PC-9 (cell line): ENCODE data around the gene CDA.

Experiments used
- EZH2 ChIP-seq: fragments of 200-600 bp; sonication (generic); IDR thresholded peaks from 2 replicates; pipeline ENCODE4 v1.8.0; 2017; ENCODE audit warnings: antibody characterized with exemption, low read depth
- TF ChIP-seq, protein P1 (sequence below): fragments of 200-600 bp; sonication (generic); conservative IDR thresholded peaks from 2 replicates; pipeline ENCODE4 v1.6.1; 2017; ENCODE audit warnings: mixed run types, antibody characterized with exemption, mild to moderate bottlenecking, moderate library complexity

DNA sequence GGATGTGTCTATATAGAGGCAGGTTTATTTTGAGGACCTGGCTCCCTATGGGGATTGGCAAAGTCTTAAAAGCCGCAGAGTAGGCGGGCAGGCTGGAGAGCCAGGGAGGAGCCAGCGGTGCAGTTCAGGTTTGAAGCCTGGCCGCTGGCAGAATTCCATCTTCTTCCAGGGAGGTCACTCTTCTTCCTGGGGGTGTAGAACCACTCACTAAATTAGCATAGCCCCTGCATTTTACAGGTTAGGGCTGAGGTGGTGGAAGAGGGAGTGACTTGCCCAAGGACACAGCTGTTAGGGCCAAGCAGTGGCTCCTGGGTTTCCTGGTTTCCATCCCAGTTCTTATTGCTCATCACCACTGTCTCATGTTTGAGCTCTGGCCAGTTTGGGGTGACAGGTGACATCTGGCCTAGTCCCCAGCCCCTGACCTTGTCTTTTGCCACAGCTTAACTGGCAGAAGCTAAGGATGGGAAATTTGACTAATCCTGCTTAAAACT lies 45.7 kb downstream of the CDA start:
- TF ChIP-seq EZH2: no peak
- TF ChIP-seq, protein P1, sequence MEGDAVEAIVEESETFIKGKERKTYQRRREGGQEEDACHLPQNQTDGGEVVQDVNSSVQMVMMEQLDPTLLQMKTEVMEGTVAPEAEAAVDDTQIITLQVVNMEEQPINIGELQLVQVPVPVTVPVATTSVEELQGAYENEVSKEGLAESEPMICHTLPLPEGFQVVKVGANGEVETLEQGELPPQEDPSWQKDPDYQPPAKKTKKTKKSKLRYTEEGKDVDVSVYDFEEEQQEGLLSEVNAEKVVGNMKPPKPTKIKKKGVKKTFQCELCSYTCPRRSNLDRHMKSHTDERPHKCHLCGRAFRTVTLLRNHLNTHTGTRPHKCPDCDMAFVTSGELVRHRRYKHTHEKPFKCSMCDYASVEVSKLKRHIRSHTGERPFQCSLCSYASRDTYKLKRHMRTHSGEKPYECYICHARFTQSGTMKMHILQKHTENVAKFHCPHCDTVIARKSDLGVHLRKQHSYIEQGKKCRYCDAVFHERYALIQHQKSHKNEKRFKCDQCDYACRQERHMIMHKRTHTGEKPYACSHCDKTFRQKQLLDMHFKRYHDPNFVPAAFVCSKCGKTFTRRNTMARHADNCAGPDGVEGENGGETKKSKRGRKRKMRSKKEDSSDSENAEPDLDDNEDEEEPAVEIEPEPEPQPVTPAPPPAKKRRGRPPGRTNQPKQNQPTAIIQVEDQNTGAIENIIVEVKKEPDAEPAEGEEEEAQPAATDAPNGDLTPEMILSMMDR: no peak
